Keratinocyte (primary cell): ENCODE measurements around the gene KRT7. TPM values are rescaled to one million over a fixed set of nuclear protein-coding genes. Genes with fewer than 3 reads are reported as not detected.
A peak's percentile ranks its signal among the peaks of the same experiment; 100 is the strongest.

Source experiments
- DNase-seq: peaks from one replicate; pipeline ENCODE4 v3.0.0-alpha.2; 2011; ENCODE audit warnings: low read depth, missing footprints, low spot score
- FAIRE-seq: peaks from 2 replicates; lab custom pipeline; 2011; peaks lifted over from hg19 to GRCh38; lab: Jason Lieb, UNC
- H2AFZ ChIP-seq: 2 replicates; pipeline ENCODE4 v1.6.0; 2012; ENCODE audit warnings: low read length, control low read depth, inconsistent platforms; ENCODE audit not compliant: control insufficient read depth
- H3K27ac ChIP-seq: 2 replicates; pipeline ENCODE4 v1.5.1; 2011; ENCODE audit warnings: low read length; ENCODE audit not compliant: control insufficient read depth, insufficient read depth
- H3K27me3 ChIP-seq: 3 replicates; pipeline ENCODE4 v1.6.0; 2011; ENCODE audit warnings: low read length; ENCODE audit not compliant: control insufficient read depth, insufficient read depth; ENCODE audit errors: extremely low read depth
- H3K36me3 ChIP-seq, 2 experiments: 2 replicates in 1 of 2; 3 replicates in 1 of 2; pipeline ENCODE4 v1.5.1; 2011; ENCODE audit warnings: low read length in 2 of 2, mild to moderate bottlenecking in 1 of 2; ENCODE audit not compliant: control insufficient read depth in 2 of 2, insufficient read depth in 2 of 2; ENCODE audit errors: extremely low read depth in 1 of 2
- H3K4me1 ChIP-seq: 3 replicates; pipeline ENCODE4 v1.5.1; 2011; ENCODE audit warnings: low read length; ENCODE audit not compliant: control insufficient read depth, insufficient read depth; ENCODE audit errors: extremely low read depth
- H3K4me2 ChIP-seq: 3 replicates; pipeline ENCODE4 v1.6.0; 2011; ENCODE audit warnings: low read depth, low read length; ENCODE audit not compliant: control insufficient read depth, insufficient read depth; ENCODE audit errors: extremely low read depth
- H3K4me3 ChIP-seq, 3 experiments: fragments of 200-600 bp in 1 of 3; sonication (generic) in 1 of 3; 2 replicates in 2 of 3; 3 replicates in 1 of 3; pipeline ENCODE4 v1.5.1; 2011 to 2016; ENCODE audit warnings: low read length in 3 of 3, mild to moderate bottlenecking in 3 of 3, control low read depth in 2 of 3, inconsistent platforms in 1 of 3, low read depth in 1 of 3, mixed read lengths in 1 of 3, mixed run types in 1 of 3, moderate library complexity in 1 of 3; ENCODE audit not compliant: control insufficient read depth in 2 of 3, insufficient read depth in 2 of 3; ENCODE audit errors: extremely low read depth in 1 of 3
- H3K79me2 ChIP-seq: 2 replicates; pipeline ENCODE4 v1.6.0; 2012; ENCODE audit warnings: low read length; ENCODE audit not compliant: control insufficient read depth, insufficient read depth
- H3K9ac ChIP-seq: 3 replicates; pipeline ENCODE4 v1.6.0; 2011; ENCODE audit warnings: low read length; ENCODE audit not compliant: control insufficient read depth, insufficient read depth; ENCODE audit errors: extremely low read depth
- H3K9me1 ChIP-seq: 3 replicates; pipeline ENCODE4 v1.6.0; 2011; ENCODE audit warnings: low read length; ENCODE audit not compliant: control insufficient read depth, insufficient read depth; ENCODE audit errors: extremely low read depth
- H3K9me3 ChIP-seq: 2 replicates; pipeline ENCODE4 v1.5.1; 2012; ENCODE audit warnings: low read depth, low read length; ENCODE audit not compliant: control insufficient read depth
- H4K20me1 ChIP-seq: 3 replicates; pipeline ENCODE4 v1.6.0; 2011; ENCODE audit warnings: low read length; ENCODE audit not compliant: control insufficient read depth, insufficient read depth; ENCODE audit errors: extremely low read depth
- EZH2 ChIP-seq: IDR thresholded peaks from one replicate; pipeline ENCODE4 v1.6.1; 2012; ENCODE audit warnings: inconsistent platforms, mild to moderate bottlenecking, low read length, moderate library complexity
- dilution Hi-C: fragments of 300-500 bp; cut with MboI; formaldehyde crosslinking; loops from one replicate; pipeline ENCODE4 v1.7.0; 2020; ENCODE audit warnings: low sequenced_read_pairs; ENCODE audit not compliant: extremely low pct_ligation_motif_present
- polyA plus RNA-seq, 5 experiments: library from polyadenylated mRNA; depleted of rRNA in 3 of 5; stranded (reverse) in 3 of 5; stranded (forward) in 1 of 5; unstranded in 1 of 5; fragments of >200 nt; gene quantifications; 1 replicate in 1 of 5; 2 replicates in 3 of 5; 3 replicates in 1 of 5; pipeline versions ENCODE4 v1.2.1 to v1.2.3, GENCODE V29; 2011 to 2012; ENCODE audit warnings: missing spikeins in 2 of 5, low read depth in 1 of 5, low replicate concordance in 1 of 5
- TF ChIP-seq, protein P1 (sequence below), 3 experiments: IDR thresholded peaks in 1 of 3; conservative IDR thresholded peaks in 1 of 3; optimal IDR thresholded peaks in 1 of 3; 2 replicates in 2 of 3; 3 replicates in 1 of 3; pipeline versions ENCODE3 to v1.5.1; 2011; ENCODE audit warnings: low read length in 3 of 3, mild to moderate bottlenecking in 3 of 3, moderate library complexity in 2 of 3, control low read depth in 1 of 3, inconsistent platforms in 1 of 3; ENCODE audit not compliant: insufficient read depth in 2 of 3; ENCODE audit errors: extremely low read depth in 1 of 3

The KRT7 gene
- polyA plus RNA-seq, 1 donor (not counting 4 experiments of a cell fraction or from before 2014, with no cell fraction given): 112 TPM

DNA sequence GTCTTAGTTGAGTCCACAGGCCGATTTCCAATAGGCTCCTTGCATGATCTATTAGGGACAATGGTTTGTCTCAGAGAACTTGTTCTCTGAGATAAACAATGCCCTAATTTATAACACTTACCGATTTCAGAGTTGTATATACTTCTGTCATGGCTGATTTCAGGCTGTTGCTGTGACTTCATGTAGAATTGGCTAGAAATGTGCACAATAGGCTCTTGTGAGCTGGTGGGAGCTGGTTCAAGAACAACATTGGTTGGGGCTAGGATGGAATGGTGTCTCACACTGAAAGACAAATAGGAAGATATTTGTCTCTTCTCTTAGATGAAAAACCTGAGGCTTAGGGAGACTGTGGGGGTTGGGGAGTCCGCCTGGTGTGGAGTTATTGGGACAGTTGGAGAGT, 34.7 kb downstream of the KRT7 start:
- Histone ChIP-seq H3K27ac (no peak overlapping the region), H3K9me3 (no peaks in the 10 kb centered on the region), H3K4me2 (no peak overlapping the region), H3K36me3 (no peaks in the 10 kb centered on the region), H3K4me1 (peaks cover 7% of the 10 kb centered on the region), H3K4me3 (no peak overlapping the region), H2AFZ (no peak overlapping the region), H3K79me2 (no peaks in the 10 kb centered on the region), H4K20me1 (no peaks in the 10 kb centered on the region), H3K27me3 (no peaks in the 10 kb centered on the region), H3K9ac (no peak overlapping the region), H3K9me1 (no peaks in the 10 kb centered on the region)
- TF ChIP-seq, protein P1, sequence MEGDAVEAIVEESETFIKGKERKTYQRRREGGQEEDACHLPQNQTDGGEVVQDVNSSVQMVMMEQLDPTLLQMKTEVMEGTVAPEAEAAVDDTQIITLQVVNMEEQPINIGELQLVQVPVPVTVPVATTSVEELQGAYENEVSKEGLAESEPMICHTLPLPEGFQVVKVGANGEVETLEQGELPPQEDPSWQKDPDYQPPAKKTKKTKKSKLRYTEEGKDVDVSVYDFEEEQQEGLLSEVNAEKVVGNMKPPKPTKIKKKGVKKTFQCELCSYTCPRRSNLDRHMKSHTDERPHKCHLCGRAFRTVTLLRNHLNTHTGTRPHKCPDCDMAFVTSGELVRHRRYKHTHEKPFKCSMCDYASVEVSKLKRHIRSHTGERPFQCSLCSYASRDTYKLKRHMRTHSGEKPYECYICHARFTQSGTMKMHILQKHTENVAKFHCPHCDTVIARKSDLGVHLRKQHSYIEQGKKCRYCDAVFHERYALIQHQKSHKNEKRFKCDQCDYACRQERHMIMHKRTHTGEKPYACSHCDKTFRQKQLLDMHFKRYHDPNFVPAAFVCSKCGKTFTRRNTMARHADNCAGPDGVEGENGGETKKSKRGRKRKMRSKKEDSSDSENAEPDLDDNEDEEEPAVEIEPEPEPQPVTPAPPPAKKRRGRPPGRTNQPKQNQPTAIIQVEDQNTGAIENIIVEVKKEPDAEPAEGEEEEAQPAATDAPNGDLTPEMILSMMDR (optimal IDR thresholded peaks at IDR 0.05 in 1 of 3, IDR thresholded peaks at IDR 0.05 in 1 of 3, conservative IDR thresholded peaks at IDR 0.05 in 1 of 3; ENCODE audit: extremely low read depth in 1 of 3, insufficient read depth in 2 of 3, low read length in 3 of 3): no peak
- no peak for TF ChIP-seq EZH2
- FAIRE-seq (no peak), DNase-seq (no peak)
- dilution Hi-C loops: no loop called here

DNA sequence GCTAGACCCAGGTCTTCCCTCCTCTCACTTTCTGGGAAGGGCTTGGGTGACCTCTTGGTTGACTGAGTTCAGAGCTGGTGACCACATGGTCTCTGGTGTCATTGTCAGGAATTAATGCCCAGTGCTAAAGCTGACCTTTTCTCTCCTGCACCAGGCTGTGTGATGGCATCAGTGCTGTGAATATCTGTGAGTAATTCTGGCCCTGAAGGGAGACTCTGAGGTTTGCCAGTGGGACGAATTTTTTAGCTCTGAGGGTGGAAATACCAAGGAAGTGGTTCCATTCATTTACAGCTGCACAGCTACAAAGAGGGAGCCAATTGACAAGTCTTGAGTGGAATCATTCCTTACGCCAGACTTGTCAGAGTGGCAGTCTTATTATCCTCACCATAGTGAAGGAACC, 35.2 kb downstream of the KRT7 start:
- Histone ChIP-seq H3K4me1 (peaks cover 7% of the 10 kb centered on the region), H2AFZ (no peak overlapping the region), H3K9ac (no peak overlapping the region), H3K4me3 (no peak overlapping the region), H3K27ac (no peak overlapping the region), H3K27me3 (no peaks in the 10 kb centered on the region), H3K4me2 (no peak overlapping the region), H3K9me3 (no peaks in the 10 kb centered on the region), H3K9me1 (no peaks in the 10 kb centered on the region), H4K20me1 (no peaks in the 10 kb centered on the region), H3K79me2 (no peaks in the 10 kb centered on the region), H3K36me3 (no peaks in the 10 kb centered on the region)
- DNase-seq (no peak), FAIRE-seq (peak; percentile 59)
- dilution Hi-C loops: no loop called here
- TF ChIP-seq, protein P1 (optimal IDR thresholded peaks at IDR 0.05 in 1 of 3, IDR thresholded peaks at IDR 0.05 in 1 of 3, conservative IDR thresholded peaks at IDR 0.05 in 1 of 3; ENCODE audit: extremely low read depth in 1 of 3, insufficient read depth in 2 of 3, low read length in 3 of 3): no peak
- no peak for TF ChIP-seq EZH2
